RWPE1 (cell line): ENCODE data around the gene STAP1.

Experiments
- CTCF ChIA-PET: fragments of 350-600 bp; sonication (Branson Sonifier 250); formaldehyde crosslinking; extraction: SDS; loops from one replicate; lab custom pipeline; 2021; lab: Yijun Ruan, JAX
- POLR2A ChIA-PET: fragments of 400-600 bp; formaldehyde crosslinking; extraction: SDS; loops from one replicate; lab custom pipeline; 2020; ENCODE audit warnings: antibody characterized with exemption; ENCODE audit not compliant: low non-redundant PET; lab: Yijun Ruan, JAX
- DNase-seq: peaks from one replicate; pipeline ENCODE4 v3.0.0; 2012; ENCODE audit warnings: low spot score
- H3K27ac ChIP-seq: fragments of 450-650 bp; 2 replicates; pipeline ENCODE4 v1.5.1; 2017
- TF ChIP-seq, protein P1 (sequence below): fragments of 450-650 bp; conservative IDR thresholded peaks from 2 replicates; pipeline ENCODE4 v1.5.1; 2017; ENCODE audit warnings: low read depth, mild to moderate bottlenecking

Gene STAP1

DNA sequence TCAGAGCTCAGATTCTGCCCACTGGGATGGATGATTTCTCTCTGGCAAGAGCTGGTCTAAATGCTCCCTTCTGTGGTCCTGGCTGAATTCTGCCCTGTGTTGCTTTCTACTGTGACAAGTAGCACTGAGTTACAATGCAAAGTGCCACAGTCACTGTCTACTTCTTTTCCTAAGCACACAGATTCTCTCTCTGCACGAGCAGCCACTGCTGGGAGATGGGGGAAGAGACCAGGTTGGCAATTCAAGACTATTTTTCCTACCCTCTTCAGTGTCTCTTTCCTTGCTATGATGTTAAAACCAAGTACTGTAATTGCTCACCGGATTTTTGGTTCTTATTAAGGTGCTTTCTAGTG, 45.5 kb downstream of the STAP1 start:
- TF ChIP-seq, protein P1, sequence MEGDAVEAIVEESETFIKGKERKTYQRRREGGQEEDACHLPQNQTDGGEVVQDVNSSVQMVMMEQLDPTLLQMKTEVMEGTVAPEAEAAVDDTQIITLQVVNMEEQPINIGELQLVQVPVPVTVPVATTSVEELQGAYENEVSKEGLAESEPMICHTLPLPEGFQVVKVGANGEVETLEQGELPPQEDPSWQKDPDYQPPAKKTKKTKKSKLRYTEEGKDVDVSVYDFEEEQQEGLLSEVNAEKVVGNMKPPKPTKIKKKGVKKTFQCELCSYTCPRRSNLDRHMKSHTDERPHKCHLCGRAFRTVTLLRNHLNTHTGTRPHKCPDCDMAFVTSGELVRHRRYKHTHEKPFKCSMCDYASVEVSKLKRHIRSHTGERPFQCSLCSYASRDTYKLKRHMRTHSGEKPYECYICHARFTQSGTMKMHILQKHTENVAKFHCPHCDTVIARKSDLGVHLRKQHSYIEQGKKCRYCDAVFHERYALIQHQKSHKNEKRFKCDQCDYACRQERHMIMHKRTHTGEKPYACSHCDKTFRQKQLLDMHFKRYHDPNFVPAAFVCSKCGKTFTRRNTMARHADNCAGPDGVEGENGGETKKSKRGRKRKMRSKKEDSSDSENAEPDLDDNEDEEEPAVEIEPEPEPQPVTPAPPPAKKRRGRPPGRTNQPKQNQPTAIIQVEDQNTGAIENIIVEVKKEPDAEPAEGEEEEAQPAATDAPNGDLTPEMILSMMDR: no peak
- ChIA-PET POLR2A (no interaction called here), CTCF (interaction anchor here (0.6 kb wide), 1 partner anchor 31 kb away, joined by 3 read pairs; no protein-coding TSS in a partner anchor)
- DNase-seq: no peak
- H3K27ac ChIP-seq: no peak overlapping the region

- POLR2A ChIA-PET: no interaction called here
- DNase-seq: no peak
- TF ChIP-seq, protein P1: no peak
- H3K27ac ChIP-seq: no peak overlapping the region
- CTCF ChIA-PET: interaction anchor here (0.6 kb wide), 2 partner anchors 18 to 30 kb away, joined by 3 read pairs; no protein-coding TSS in a partner anchor
These were observed 46.2 kb downstream of the STAP1 start for GRCh38 chr4:67604749-67605148.

- no peak for DNase-seq
- H3K27ac ChIP-seq: no peak overlapping the region
- ChIA-PET POLR2A (no interaction called here), CTCF (no interaction called here)
- TF ChIP-seq, protein P1: no peak
These were observed 49.5 kb downstream of the STAP1 start for GRCh38 chr4:67608027-67608426.

DNA sequence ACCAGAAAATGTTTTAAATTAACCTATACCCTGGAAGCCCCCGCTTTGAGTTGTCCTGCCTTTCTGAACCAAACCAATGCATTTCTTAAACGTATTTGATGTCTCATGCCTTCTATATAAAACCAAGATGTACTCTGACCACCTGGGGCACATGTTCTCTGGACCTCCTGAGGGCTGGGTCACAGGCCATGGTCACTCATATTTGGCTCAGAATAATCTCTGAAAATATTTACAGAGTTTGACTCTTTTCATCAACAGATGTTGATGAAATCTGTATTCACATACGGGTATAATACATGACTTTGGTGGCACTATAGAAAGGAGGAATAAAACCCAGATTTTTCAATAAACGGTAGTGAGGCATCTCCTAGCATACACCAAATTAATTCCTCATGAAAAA, 55.7 kb downstream of the STAP1 start:
- CTCF ChIA-PET: interaction anchor here (0.6 kb wide), 1 partner anchor 66 kb away, joined by 3 read pairs; no protein-coding TSS in a partner anchor
- DNase-seq: no peak

GRCh38 chr4:67615119-67615518, 56.6 kb downstream of the STAP1 start:
- TF ChIP-seq, protein P1: no peak
- ChIA-PET POLR2A (no interaction called here), CTCF (no interaction called here)
- H3K27ac ChIP-seq: no peak overlapping the region
- DNase-seq: no peak

More for the DNA sequence above, 55.7 kb downstream of the STAP1 start:
- no peak overlapping the region for H3K27ac ChIP-seq
- POLR2A ChIA-PET: no interaction called here
- TF ChIP-seq, protein P1: no peak

DNA sequence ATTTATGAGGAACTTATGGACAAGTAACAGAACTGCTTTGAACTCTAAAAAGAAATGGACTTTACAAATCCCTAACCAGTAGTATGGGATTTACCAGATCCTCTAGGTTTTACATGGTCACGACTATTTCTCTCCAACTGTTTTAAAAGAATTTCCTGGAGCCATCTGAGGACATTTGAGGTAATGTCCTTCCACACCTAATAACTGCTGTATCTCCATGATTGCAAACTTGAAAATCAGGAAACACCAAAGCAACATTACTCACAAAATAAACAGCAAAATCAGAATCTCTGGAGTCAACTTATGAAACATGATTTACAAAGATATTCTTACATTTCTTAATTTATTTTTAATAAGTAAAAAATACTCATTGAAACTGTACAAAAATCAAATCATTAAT, 58.0 kb downstream of the STAP1 start:
- no peak overlapping the region for H3K27ac ChIP-seq
- TF ChIP-seq, protein P1: no peak
- ChIA-PET CTCF (no interaction called here), POLR2A (no interaction called here)
- no peak for DNase-seq
